CD4-positive, alpha-beta memory T cell (primary cell): ENCODE measurements around the gene MRPL33. TPM values are rescaled to one million over a fixed set of nuclear protein-coding genes. Genes with fewer than 3 reads are reported as not detected.
"Not testable (repeated sequence)": the region's sequence is repeated elsewhere in the genome, so short reads cannot be mapped to it uniquely, and the experiment has no call there.

Experiments used
- CTCF ChIA-PET: fragments of 350-600 bp; sonication (Branson Sonifier 250); formaldehyde crosslinking; loops from one replicate; lab custom pipeline; 2021; ENCODE audit warnings: inconsistent platforms; ENCODE audit not compliant: partially characterized antibody; lab: Charles Lee
- POLR2A ChIA-PET: fragments of 350-600 bp; sonication (Branson Sonifier 250); formaldehyde crosslinking; loops from one replicate; lab custom pipeline; 2021; ENCODE audit not compliant: partially characterized antibody; lab: Charles Lee
- DNase-seq, 5 donors: peaks; one replicate each; pipeline versions ENCODE4 v3.0.0 to v3.0.0-alpha.2; 2020 to 2022; ENCODE audit warnings: mixed read lengths in 1 of 5
- H3K27ac ChIP-seq: one replicate; pipeline ENCODE4 v1.7.0; 2013; ENCODE audit warnings: low read depth, low read length
- H3K27me3 ChIP-seq: 2 replicates; pipeline ENCODE4 v1.7.0; 2013; ENCODE audit warnings: mild to moderate bottlenecking, low read length, moderate library complexity; ENCODE audit not compliant: insufficient read depth
- H3K36me3 ChIP-seq: 2 replicates; pipeline ENCODE4 v1.7.0; 2013; ENCODE audit warnings: mild to moderate bottlenecking, low read length, moderate library complexity; ENCODE audit not compliant: insufficient read depth
- H3K4me1 ChIP-seq: 2 replicates; pipeline ENCODE4 v1.7.0; 2013; ENCODE audit warnings: mild to moderate bottlenecking, low read length, moderate library complexity; ENCODE audit not compliant: insufficient read depth
- H3K4me3 ChIP-seq, 2 donors: one replicate each; pipeline ENCODE4 v1.7.0; 2013; ENCODE audit warnings: low read length in 2 of 2, mild to moderate bottlenecking in 1 of 2
- H3K9me3 ChIP-seq, 2 donors: one replicate each; pipeline ENCODE4 v1.7.0; 2013; ENCODE audit warnings: low read length in 2 of 2, control low read depth in 1 of 2; ENCODE audit not compliant: control insufficient read depth in 1 of 2
- H3K27ac Mint-ChIP-seq, 7 donors: one replicate each; pipeline ENCODE4 v1.8.0; 2020 to 2021; ENCODE audit warnings: mixed read lengths in 7 of 7, mild to moderate bottlenecking in 6 of 7, inconsistent platforms in 3 of 7, moderate library complexity in 3 of 7
- H3K27me3 Mint-ChIP-seq, 2 donors: one replicate each; pipeline ENCODE4 v1.8.0; 2020 to 2021; ENCODE audit warnings: mixed read lengths in 2 of 2
- H3K36me3 Mint-ChIP-seq, 2 donors: one replicate each; pipeline ENCODE4 v1.8.0; 2020 to 2021; ENCODE audit warnings: mixed read lengths in 2 of 2, inconsistent platforms in 1 of 2, mild to moderate bottlenecking in 1 of 2
- H3K4me1 Mint-ChIP-seq, 4 donors: one replicate each; pipeline ENCODE4 v1.8.0; 2020 to 2021; ENCODE audit warnings: mixed read lengths in 4 of 4, mild to moderate bottlenecking in 1 of 4
- H3K4me3 Mint-ChIP-seq, 8 donors: one replicate each; pipeline ENCODE4 v1.8.0; 2020 to 2021; ENCODE audit warnings: mixed read lengths in 8 of 8, mild to moderate bottlenecking in 7 of 8, moderate library complexity in 6 of 8, inconsistent platforms in 3 of 8
- H3K9me3 Mint-ChIP-seq, 8 donors: one replicate each; pipeline ENCODE4 v1.8.0; 2020 to 2021; ENCODE audit warnings: mixed read lengths in 8 of 8, mild to moderate bottlenecking in 5 of 8, inconsistent platforms in 3 of 8, moderate library complexity in 1 of 8
- intact Hi-C: fragments of 100-400 bp; cut with micrococcal nuclease; formaldehyde crosslinking; loops from one replicate; pipeline ENCODE4 v1.15.1; 2023
- polyA plus RNA-seq, 2 donors: library from polyadenylated mRNA; unstranded; fragments of 300-500 nt; fragmentation: Illumina TruSeq; gene quantifications; one replicate each; pipeline ENCODE4 v1.2.3, GENCODE V29; 2021
- total RNA-seq, 2 experiments: library from RNA; stranded (reverse); gene quantifications; one replicate each; pipeline ENCODE4 v1.2.3, GENCODE V29; 2021

Gene MRPL33
- total and polyA plus RNA-seq, 4 experiments from 2014 or later, result 36.2 to 246 (median 142) TPM

DNA sequence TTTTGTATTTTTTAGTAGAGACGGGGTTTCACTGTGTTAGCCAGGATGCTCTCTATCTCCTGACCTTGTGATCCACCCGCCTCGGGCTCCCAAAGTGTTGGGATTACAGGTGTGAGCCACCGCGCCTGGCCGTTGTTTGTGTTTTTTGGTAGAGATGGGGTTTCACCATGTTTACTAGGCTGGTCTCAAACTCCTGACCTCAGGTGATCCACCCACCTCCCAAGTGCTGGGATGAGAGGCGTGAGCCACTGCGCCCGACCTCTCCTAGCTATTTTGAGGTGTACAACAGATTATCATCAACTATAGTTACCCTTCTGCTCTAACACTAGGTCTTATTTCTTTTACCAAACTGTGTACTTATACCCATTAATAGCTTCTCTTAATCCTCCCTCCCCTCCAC, 28.9 kb upstream of the MRPL33 start:
- H3K27ac Mint-ChIP-seq, result no peak overlapping the region

DNA sequence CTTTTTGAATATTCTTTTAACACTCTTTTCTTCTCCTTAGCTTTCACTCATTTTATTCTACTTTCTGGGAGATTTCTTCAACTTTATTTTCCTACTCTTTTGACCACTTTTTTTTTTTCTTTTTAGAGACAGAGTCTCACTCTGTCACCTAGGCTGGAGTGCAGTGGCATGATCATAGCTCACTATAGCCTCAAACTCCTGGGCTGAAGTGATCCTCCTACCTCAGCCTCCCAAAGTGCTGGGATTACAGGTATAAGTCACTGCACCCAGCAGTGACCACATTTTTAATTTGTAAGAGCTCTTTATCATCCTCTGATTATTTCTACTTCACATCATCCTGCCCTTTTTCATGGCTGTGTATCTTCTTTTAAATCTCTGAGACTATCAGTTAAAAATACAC, 26.0 kb upstream of the MRPL33 start:
- H3K27ac ChIP-seq, H3K36me3 Mint-ChIP-seq, H3K9me3 ChIP-seq, DNase-seq, H3K27me3 ChIP-seq, H3K4me3 ChIP-seq, H3K4me1 ChIP-seq, intact Hi-C loops, H3K4me1 Mint-ChIP-seq, H3K27me3 Mint-ChIP-seq, H3K36me3 ChIP-seq, H3K4me3 Mint-ChIP-seq: not testable (repeated sequence)
- H3K27ac Mint-ChIP-seq, result peak overlapping the region in 1 of 7 donors; percentile 68
- ChIA-PET POLR2A (interaction anchor here (0.6 kb wide), 1 partner anchor 8 kb away, joined by 3 read pairs; no protein-coding TSS in a partner anchor), CTCF (interaction anchor here (2.1 kb wide), 1 partner anchor 9 kb away, joined by 8 read pairs; no protein-coding TSS in a partner anchor)
- peaks cover 2 to 15% (median 10%) of the 10 kb centered on the region in 8 donors for H3K9me3 Mint-ChIP-seq

More for the DNA sequence above, 28.9 kb upstream of the MRPL33 start:
- ChIA-PET POLR2A (no interaction called here), CTCF (no interaction called here)
- Mint-ChIP-seq H3K4me1 (no peaks in the 10 kb centered on the region), H3K36me3 (no peaks in the 10 kb centered on the region), H3K4me3 (no peak overlapping the region), H3K9me3 (peaks cover 0 to 3% (median 0%) of the 10 kb centered on the region in 8 donors), H3K27me3 (peaks cover 3 to 5% of the 10 kb centered on the region in 2 donors)
- Histone ChIP-seq H3K27ac (no peak overlapping the region), H3K27me3 (no peaks in the 10 kb centered on the region), H3K36me3 (no peaks in the 10 kb centered on the region), H3K4me1 (no peaks in the 10 kb centered on the region), H3K9me3 (no peaks in the 10 kb centered on the region), H3K4me3 (no peak overlapping the region)
- intact Hi-C loops, result no loop called here
- DNase-seq, result no peak

DNA sequence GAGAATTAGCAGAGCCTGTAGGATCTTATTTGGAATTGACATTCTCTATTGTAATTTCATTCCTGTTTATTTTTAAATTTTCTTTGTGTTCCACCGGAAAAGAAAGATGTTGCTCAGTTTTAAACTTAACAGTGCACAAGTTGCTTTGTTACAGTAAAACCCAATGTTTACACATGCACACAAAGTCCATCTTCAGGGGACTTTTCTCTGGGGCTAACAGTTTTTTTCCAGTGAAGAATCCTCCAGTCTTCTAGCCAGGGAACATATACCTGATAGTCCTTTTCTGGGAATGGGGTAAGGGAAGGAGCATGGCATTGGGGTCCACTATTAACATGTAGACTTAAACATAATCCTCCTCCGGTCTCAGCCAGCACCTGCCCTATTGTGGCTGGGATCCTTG, 25.2 kb upstream of the MRPL33 start:
- CTCF ChIA-PET, result no interaction called here
- H3K27me3 Mint-ChIP-seq, result peaks cover 5 to 6% of the 10 kb centered on the region in 2 donors
- no peak for DNase-seq
- intact Hi-C loops, result no loop called here
- H3K27ac ChIP-seq, result no peak overlapping the region
- H3K36me3 Mint-ChIP-seq, result no peaks in the 10 kb centered on the region
- POLR2A ChIA-PET, result no interaction called here
- H3K4me3 ChIP-seq, result no peak overlapping the region
- no peak overlapping the region for H3K4me3 Mint-ChIP-seq
- H3K9me3 Mint-ChIP-seq, result peaks cover 2 to 15% (median 10%) of the 10 kb centered on the region in 8 donors
- H3K4me1 Mint-ChIP-seq, result no peaks in the 10 kb centered on the region
- no peaks in the 10 kb centered on the region for H3K4me1 ChIP-seq
- no peaks in the 10 kb centered on the region for H3K9me3 ChIP-seq
- H3K27ac Mint-ChIP-seq, result no peak overlapping the region
- H3K36me3 ChIP-seq, result no peaks in the 10 kb centered on the region
- H3K27me3 ChIP-seq, result no peaks in the 10 kb centered on the region

DNA sequence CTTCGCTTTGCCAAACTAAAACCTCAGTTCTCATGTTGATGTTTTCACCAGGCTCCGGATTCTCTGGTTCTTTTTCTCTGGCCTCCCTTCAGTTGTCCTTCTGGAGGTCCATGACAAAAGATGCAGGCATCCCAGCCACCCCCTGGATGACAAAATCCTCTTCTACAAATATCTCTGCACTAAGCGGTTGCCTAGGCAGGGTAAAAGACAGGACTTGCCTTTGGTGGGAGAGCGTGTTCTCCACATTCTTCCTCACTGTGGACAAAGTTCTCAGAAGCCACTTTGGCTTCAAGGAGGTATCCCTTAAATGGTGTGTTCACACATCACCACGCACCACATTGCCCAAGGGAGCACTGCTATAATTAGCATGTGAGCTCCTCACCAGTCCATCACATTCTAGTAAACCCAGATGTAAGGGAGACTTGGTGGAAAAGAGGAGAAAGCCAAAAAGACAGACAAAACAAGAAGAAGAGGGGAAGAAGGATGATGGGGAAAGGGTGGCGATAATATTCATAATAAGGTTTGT, 23.6 kb upstream of the MRPL33 start:
- no peaks in the 10 kb centered on the region for H3K9me3 ChIP-seq
- DNase-seq, result no peak
- CTCF ChIA-PET, result no interaction called here
- peaks cover 2 to 15% (median 10%) of the 10 kb centered on the region in 8 donors for H3K9me3 Mint-ChIP-seq
- POLR2A ChIA-PET, result no interaction called here
- no peak overlapping the region for H3K27ac Mint-ChIP-seq
- intact Hi-C loops, result no loop called here
- H3K4me3 ChIP-seq, result no peak overlapping the region
- H3K4me3 Mint-ChIP-seq, result no peak overlapping the region
- H3K36me3 Mint-ChIP-seq, result no peaks in the 10 kb centered on the region
- H3K27ac ChIP-seq, result no peak overlapping the region
- H3K4me1 ChIP-seq, result no peaks in the 10 kb centered on the region
- no peaks in the 10 kb centered on the region for H3K27me3 ChIP-seq
- peaks cover 5 to 6% of the 10 kb centered on the region in 2 donors for H3K27me3 Mint-ChIP-seq
- H3K36me3 ChIP-seq, result no peaks in the 10 kb centered on the region
- H3K4me1 Mint-ChIP-seq, result no peaks in the 10 kb centered on the region

GRCh38 chr2:27748803-27749554, 22.5 kb upstream of the MRPL33 start:
- H3K4me3 Mint-ChIP-seq, result peak overlapping the region in 2 of 8 donors; percentile 12 to 15
- H3K4me3 ChIP-seq, intact Hi-C loops, H3K27me3 Mint-ChIP-seq, DNase-seq, POLR2A ChIA-PET, H3K27ac ChIP-seq, H3K36me3 ChIP-seq, H3K4me1 ChIP-seq, H3K9me3 ChIP-seq, H3K36me3 Mint-ChIP-seq, H3K4me1 Mint-ChIP-seq, H3K27ac Mint-ChIP-seq, CTCF ChIA-PET, H3K27me3 ChIP-seq: not testable (repeated sequence)
- H3K9me3 Mint-ChIP-seq, result peaks cover 2 to 15% (median 10%) of the 10 kb centered on the region in 8 donors

- no peaks in the 10 kb centered on the region for H3K27me3 ChIP-seq
- Mint-ChIP-seq H3K27ac (no peak overlapping the region), H3K9me3 (peaks cover 2 to 15% (median 9%) of the 10 kb centered on the region in 8 donors), H3K36me3 (no peaks in the 10 kb centered on the region), H3K4me3 (no peak overlapping the region), H3K27me3 (peaks cover 7 to 8% of the 10 kb centered on the region in 2 donors), H3K4me1 (peaks cover 0 to 3% (median 0%) of the 10 kb centered on the region in 4 donors)
- H3K4me1 ChIP-seq, result no peaks in the 10 kb centered on the region
- POLR2A ChIA-PET, result no interaction called here
- no peak overlapping the region for H3K27ac ChIP-seq
- no peaks in the 10 kb centered on the region for H3K9me3 ChIP-seq
- no peaks in the 10 kb centered on the region for H3K36me3 ChIP-seq
- intact Hi-C loops, result no loop called here
- CTCF ChIA-PET, result interaction anchor here (1.3 kb wide), 1 partner anchor 651 kb away, joined by 3 read pairs; no protein-coding TSS in a partner anchor
- DNase-seq, result no peak
- no peak overlapping the region for H3K4me3 ChIP-seq
These were observed 20.1 kb upstream of the MRPL33 start for GRCh38 chr2:27751377-27751776.

GRCh38 chr2:27752551-27753237, 18.8 kb upstream of the MRPL33 start:
- no peaks in the 10 kb centered on the region for H3K36me3 ChIP-seq
- intact Hi-C loops, result no loop called here
- no peak for DNase-seq
- H3K4me3 Mint-ChIP-seq, result no peak overlapping the region
- H3K9me3 ChIP-seq, result no peaks in the 10 kb centered on the region
- H3K27me3 Mint-ChIP-seq, result peaks cover 5 to 8% of the 10 kb centered on the region in 2 donors
- ChIA-PET CTCF (interaction anchor here (0.8 to 1.3 kb wide), 2 partner anchors 70 to 650 kb away, joined by 3 read pairs; no protein-coding TSS in a partner anchor), POLR2A (no interaction called here)
- H3K36me3 Mint-ChIP-seq, result no peaks in the 10 kb centered on the region
- no peak overlapping the region for H3K27ac ChIP-seq
- H3K4me3 ChIP-seq, result no peak overlapping the region
- no peaks in the 10 kb centered on the region for H3K4me1 ChIP-seq
- H3K27ac Mint-ChIP-seq, result no peak overlapping the region
- peaks cover 0 to 3% (median 0%) of the 10 kb centered on the region in 4 donors for H3K4me1 Mint-ChIP-seq
- H3K9me3 Mint-ChIP-seq, result peaks cover 2 to 15% (median 9%) of the 10 kb centered on the region in 8 donors
- no peaks in the 10 kb centered on the region for H3K27me3 ChIP-seq
